ENCODE results near the gene SMIM23. TPM values are rescaled to one million over a fixed set of nuclear protein-coding genes. Genes with fewer than 3 reads are reported as not detected.

Gene SMIM23
- total RNA-seq (ENCODE audit: low replicate concordance), result not detected in 2 replicates

GRCh38 chr5:171785517-171785916, at the start of gene SMIM23:
SMIM23 (plus strand) TSS chr5:171785817; CDS start chr5:171785872, 55 bp downstream.

Other genes with a start within 250 kb of the SMIM23 start
- gene FBXW11, start 220.8 kb downstream of the SMIM23 start, total RNA-seq (ENCODE audit: low replicate concordance), result 76.5 and 82.8 TPM in 2 replicates